Hepatocyte (in vitro differentiated cells): ENCODE data around the gene FALEC. TPM values are rescaled to one million over a fixed set of nuclear protein-coding genes. Genes with fewer than 3 reads are reported as not detected.

Experiments used
- DNase-seq: peaks from one replicate; pipeline ENCODE4 v3.0.0-alpha.2; 2016; ENCODE audit warnings: low spot score
- H2AFZ ChIP-seq: fragments of 200-600 bp; sonication (generic); 2 replicates; pipeline ENCODE4 v1.6.0; 2016; ENCODE audit warnings: antibody characterized with exemption, mild to moderate bottlenecking
- H3K27ac ChIP-seq: fragments of 200-600 bp; sonication (generic); 2 replicates; pipeline ENCODE4 v1.5.1; 2016; ENCODE audit warnings: mild to moderate bottlenecking
- H3K27me3 ChIP-seq: fragments of 200-600 bp; sonication (generic); 2 replicates; pipeline ENCODE4 v1.6.1; 2016
- H3K36me3 ChIP-seq: fragments of 200-600 bp; sonication (generic); replicated peaks from 2 replicates; pipeline ENCODE4 v1.5.1; 2016; ENCODE audit warnings: low read depth; ENCODE audit not compliant: insufficient read depth
- H3K4me1 ChIP-seq: fragments of 200-600 bp; sonication (generic); 2 replicates; pipeline ENCODE4 v1.5.1; 2016; ENCODE audit warnings: mild to moderate bottlenecking, moderate library complexity; ENCODE audit not compliant: insufficient read depth
- H3K4me2 ChIP-seq: fragments of 200-600 bp; sonication (generic); 2 replicates; pipeline ENCODE4 v1.6.0; 2016
- H3K4me3 ChIP-seq: fragments of 200-600 bp; sonication (generic); 2 replicates; pipeline ENCODE4 v1.5.1; 2016; ENCODE audit warnings: mild to moderate bottlenecking
- H3K79me2 ChIP-seq: fragments of 200-600 bp; sonication (generic); 2 replicates; pipeline ENCODE4 v1.6.0; 2017; ENCODE audit warnings: mild to moderate bottlenecking
- H3K9me2 ChIP-seq: fragments of 200-600 bp; sonication (generic); replicated peaks from 2 replicates; pipeline ENCODE4 v1.6.0; 2017; ENCODE audit warnings: mild to moderate bottlenecking; ENCODE audit not compliant: insufficient read depth
- H3K9me3 ChIP-seq: fragments of 200-600 bp; sonication (generic); 2 replicates; pipeline ENCODE4 v1.5.1; 2016; ENCODE audit warnings: low read depth, mild to moderate bottlenecking
- H4K20me1 ChIP-seq: fragments of 200-600 bp; sonication (generic); 2 replicates; pipeline ENCODE4 v1.6.0; 2016; ENCODE audit warnings: mild to moderate bottlenecking; ENCODE audit not compliant: insufficient read depth, poor library complexity, severe bottlenecking
- CTCF ChIP-seq: fragments of 200-600 bp; sonication (generic); IDR thresholded peaks from 2 replicates; pipeline ENCODE4 v1.5.1; 2016; ENCODE audit warnings: antibody characterized with exemption, mild to moderate bottlenecking; ENCODE audit not compliant: poor library complexity
- EZH2 ChIP-seq: fragments of 200-600 bp; sonication (generic); IDR thresholded peaks from 2 replicates; pipeline ENCODE4 v1.6.1; 2016; ENCODE audit warnings: antibody characterized with exemption, mild to moderate bottlenecking, borderline replicate concordance
- EZH2phosphoT487 ChIP-seq: fragments of 200-600 bp; sonication (generic); IDR thresholded peaks from one replicate; pipeline ENCODE4 v1.6.1; 2018; ENCODE audit warnings: antibody characterized with exemption, mild to moderate bottlenecking, low read depth, moderate library complexity; ENCODE audit not compliant: unreplicated experiment, severe bottlenecking
- WGBS: methylation state at CpG from one replicate; pipeline ENCODE4 v1.1.6; 2016; ENCODE audit warnings: low lambda C conversion rate; ENCODE audit errors: missing lambda C conversion rate; 5-methylcytosine and 5-hydroxymethylcytosine counted together
- polyA plus RNA-seq: library from polyadenylated mRNA; unstranded; fragments of >200 nt; fragmentation: Nextera tagmentation; extraction: Ambion mirVana; gene quantifications from 2 replicates; pipeline ENCODE4 v1.2.1, GENCODE V29; 2016
- total RNA-seq: library from RNA; depleted of rRNA; stranded (reverse); fragments of >200 nt; gene quantifications from 2 replicates; pipeline ENCODE4 v1.2.3, GENCODE V29; 2014

The FALEC gene
- total and polyA plus RNA-seq, 2 experiments from 2014 or later: 0.39 TPM; not detected in 1

GRCh38 chr1:150479927-150480352 is 35.6 kb upstream of the FALEC start:
- Histone ChIP-seq H3K9me2 (no peaks in the 10 kb centered on the region), H3K27ac (no peak overlapping the region), H3K27me3 (no peaks in the 10 kb centered on the region), H4K20me1 (no peaks in the 10 kb centered on the region), H2AFZ (no peak overlapping the region), H3K36me3 (no peaks in the 10 kb centered on the region), H3K4me2 (no peak overlapping the region), H3K4me1 (peaks cover 16% of the 10 kb centered on the region), H3K79me2 (no peaks in the 10 kb centered on the region), H3K4me3 (no peak overlapping the region), H3K9me3 (no peaks in the 10 kb centered on the region)
- TF ChIP-seq CTCF (no peak), EZH2 (no peak), EZH2phosphoT487 (no peak)
- DNase-seq: no peak
- WGBS: 65% methylated on average over 2 of the region's 2 CpGs

DNA sequence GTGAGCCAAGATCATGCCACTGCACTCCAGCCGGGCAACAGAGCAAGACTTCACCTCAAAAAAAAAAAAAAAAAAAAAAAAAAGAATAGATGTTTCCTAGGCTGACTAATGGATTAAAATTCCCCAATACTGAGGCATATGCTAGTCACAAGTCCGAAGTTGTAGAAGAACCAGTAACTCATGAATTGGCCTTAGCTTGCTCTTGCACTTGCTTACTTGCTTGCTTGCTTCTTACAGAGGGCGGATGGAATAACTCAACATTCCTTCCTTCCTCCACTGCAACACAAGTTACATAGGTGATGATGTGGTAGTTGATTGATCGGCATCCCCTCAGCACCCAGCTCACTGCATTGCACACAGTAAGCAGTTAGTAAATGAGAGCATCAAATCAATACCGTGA is 31.1 kb upstream of the FALEC start:
- Histone ChIP-seq H3K27me3 (no peaks in the 10 kb centered on the region), H4K20me1 (no peaks in the 10 kb centered on the region), H3K4me3 (no peak overlapping the region), H3K27ac (no peak overlapping the region), H2AFZ (no peak overlapping the region), H3K9me3 (no peaks in the 10 kb centered on the region), H3K4me2 (no peak overlapping the region), H3K79me2 (peaks cover 9% of the 10 kb centered on the region), H3K9me2 (no peaks in the 10 kb centered on the region), H3K36me3 (no peaks in the 10 kb centered on the region), H3K4me1 (peaks cover 4% of the 10 kb centered on the region)
- no peak for TF ChIP-seq EZH2phosphoT487
- TF ChIP-seq EZH2: no peak
- no peak for TF ChIP-seq CTCF
- no peak for DNase-seq
- WGBS: 87% methylated on average over 5 of the region's 5 CpGs

DNA sequence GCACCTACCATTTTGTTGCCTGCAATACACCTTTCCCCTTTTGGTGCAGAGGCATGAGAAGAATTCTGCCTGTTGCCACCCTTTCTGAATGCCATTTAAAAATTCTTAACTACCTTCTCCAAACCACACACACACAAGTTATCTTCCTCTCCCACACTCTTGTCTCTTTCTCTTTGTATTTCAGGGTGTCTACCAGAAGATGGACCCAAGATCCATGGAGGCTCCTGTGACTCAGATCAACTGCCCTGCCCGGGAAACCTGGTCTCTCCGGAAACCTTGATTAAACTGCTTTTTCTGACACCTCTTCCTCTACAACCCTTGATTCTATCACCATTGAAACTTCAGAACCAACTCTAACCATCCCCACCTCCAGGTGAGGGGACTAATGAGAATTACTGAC is 30.7 kb upstream of the FALEC start:
- Histone ChIP-seq H3K36me3 (no peaks in the 10 kb centered on the region), H3K27me3 (no peaks in the 10 kb centered on the region), H3K79me2 (peaks cover 9% of the 10 kb centered on the region), H3K9me3 (no peaks in the 10 kb centered on the region), H2AFZ (no peak overlapping the region), H3K4me1 (peaks cover 4% of the 10 kb centered on the region), H3K4me3 (no peak overlapping the region), H3K9me2 (no peaks in the 10 kb centered on the region), H3K27ac (no peak overlapping the region), H3K4me2 (no peak overlapping the region), H4K20me1 (no peaks in the 10 kb centered on the region)
- WGBS: 59% methylated on average over 2 of the region's 2 CpGs
- no peak for TF ChIP-seq CTCF
- TF ChIP-seq EZH2phosphoT487: no peak
- no peak for TF ChIP-seq EZH2
- DNase-seq: no peak
